ENCODE measurements around the gene KCNQ1.
A peak's percentile ranks its signal among the peaks of the same experiment; 100 is the strongest.

Gene KCNQ1

GRCh38 chr11:2574043-2574552 lies 129.3 kb downstream of the KCNQ1 start:
- DNase-seq, result peak; percentile 25

GRCh38 chr11:2574553-2575535 lies 130.0 kb downstream of the KCNQ1 start:
- peak; percentile 60 for DNase-seq

- peak; percentile 29 for DNase-seq
Observed at GRCh38 chr11:2575591-2576051, 130.8 kb downstream of the KCNQ1 start.

DNA sequence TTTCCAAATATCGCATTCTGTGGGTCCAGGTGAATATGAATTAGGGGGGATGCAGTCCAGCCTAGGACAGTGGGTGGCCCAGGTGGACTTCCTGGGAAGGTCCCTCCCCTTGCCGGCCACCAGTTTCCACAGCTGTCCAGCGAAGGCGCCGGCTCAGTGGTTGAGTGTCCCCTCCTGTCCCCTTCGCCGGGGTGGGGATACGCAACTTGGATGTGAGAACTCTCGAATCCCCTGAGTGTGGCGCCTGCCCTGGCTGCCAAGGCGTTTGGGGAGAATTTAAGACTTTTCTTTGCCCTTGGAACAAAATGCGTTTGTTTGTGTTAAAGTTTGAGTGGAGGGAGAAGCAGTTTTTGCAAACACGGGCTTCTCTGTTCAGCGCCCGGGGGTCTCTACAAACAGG lies 131.3 kb downstream of the KCNQ1 start:
- DNase-seq, result peak; percentile 25

- DNase-seq, result peak; percentile 26
Observed at GRCh38 chr11:2576549-2576948, 131.7 kb downstream of the KCNQ1 start.

- peak; percentile 30 for DNase-seq
Observed at GRCh38 chr11:2577031-2577990, 132.5 kb downstream of the KCNQ1 start.

GRCh38 chr11:2577991-2578928 lies 133.5 kb downstream of the KCNQ1 start:
- peak; percentile 33 for DNase-seq

DNA sequence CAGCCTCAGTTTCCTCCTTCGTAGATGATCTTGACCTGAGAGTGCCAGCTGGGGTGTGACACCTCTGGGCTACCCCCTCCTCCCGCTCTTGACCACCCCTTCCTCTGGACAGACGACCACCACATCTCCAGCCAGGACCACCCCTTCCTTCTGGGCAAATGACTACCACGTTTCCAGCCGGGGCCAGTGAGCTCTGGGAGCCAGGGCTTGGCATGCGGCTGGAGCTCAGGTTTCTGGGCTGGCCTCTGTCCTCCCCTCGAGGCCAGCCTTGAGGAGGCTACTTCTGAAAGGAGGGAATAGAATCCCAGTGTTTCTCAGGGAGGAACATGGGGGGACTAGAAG lies 134.1 kb downstream of the KCNQ1 start:
- DNase-seq, result no peak

DNA sequence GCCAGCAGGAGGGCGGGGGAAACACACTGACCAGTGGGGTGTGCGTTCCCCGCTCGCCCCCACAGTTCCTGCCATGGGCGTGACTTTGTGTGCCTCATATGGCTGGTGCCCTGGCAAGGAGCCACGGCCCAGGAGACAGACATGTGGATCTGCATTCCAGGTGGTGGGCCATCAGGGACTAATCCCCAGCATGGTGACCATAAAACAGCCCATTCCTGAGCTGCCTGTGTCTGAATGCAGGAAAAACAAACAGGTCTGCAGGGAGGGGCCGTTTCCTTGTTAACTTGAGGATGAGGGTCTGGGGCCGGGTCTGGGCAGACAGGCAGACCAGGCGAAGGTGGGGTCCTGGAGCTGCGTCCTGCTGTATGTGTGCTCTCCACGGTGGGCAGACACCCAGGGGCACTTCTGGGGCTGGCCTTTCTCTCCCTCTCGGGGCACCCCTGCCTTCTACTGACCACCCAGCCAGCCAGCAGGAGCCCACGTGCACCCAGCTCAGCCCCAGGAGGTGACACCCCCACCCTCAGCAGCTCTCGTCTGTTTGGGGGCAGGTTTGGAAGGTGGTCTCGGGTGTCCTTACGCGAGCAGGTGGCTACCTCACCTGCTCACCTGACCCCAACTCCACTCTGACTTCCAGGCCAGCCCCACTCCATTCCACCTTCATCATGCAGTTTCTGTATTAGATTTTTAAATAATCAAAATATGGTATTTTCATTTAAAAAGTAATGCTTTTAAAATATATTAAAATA lies 134.7 kb downstream of the KCNQ1 start:
- DNase-seq, result peak; percentile 37

DNA sequence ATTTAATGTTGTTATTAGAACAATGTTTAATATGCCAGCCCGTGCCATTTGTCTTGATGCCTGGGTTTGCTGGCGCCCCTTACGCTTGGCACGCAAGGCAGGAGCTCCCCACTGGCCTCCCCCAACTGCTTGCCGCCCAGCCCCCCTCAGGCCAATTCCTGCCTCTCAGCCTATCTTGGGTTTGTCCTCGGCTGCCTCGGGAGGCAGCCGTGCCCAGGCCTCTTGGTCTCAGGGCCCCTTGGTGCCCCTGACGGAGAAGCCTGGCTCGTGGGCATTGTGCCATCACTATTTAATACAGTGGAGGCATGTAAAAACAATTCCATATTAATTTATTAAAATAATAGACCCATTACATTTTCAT lies 135.2 kb downstream of the KCNQ1 start:
- no peak for DNase-seq

DNA sequence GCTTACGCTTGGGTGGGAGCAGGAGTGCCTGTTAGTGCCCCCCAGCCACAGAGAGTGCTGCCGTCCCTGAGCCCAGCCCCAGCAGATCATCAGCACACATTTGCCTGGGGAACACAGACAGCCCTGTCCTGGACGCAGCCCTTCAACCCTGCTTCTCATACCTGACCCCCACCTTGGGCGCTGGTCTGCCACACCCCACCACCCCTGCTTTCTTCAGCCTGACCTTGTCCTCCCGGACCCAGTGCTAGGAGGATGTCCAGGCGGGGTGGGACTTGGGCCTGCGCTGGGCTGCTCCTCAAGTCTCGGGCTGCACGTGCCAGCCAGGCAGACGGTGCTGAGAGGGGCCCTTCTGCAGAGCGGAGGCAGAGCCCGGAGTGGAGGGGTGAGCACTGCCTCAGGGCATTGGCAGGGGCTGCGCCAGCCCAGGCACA lies 135.8 kb downstream of the KCNQ1 start:
- DNase-seq, result no peak

- peak; percentile 26 for DNase-seq
Observed at GRCh38 chr11:2581151-2581930, 136.5 kb downstream of the KCNQ1 start.

DNA sequence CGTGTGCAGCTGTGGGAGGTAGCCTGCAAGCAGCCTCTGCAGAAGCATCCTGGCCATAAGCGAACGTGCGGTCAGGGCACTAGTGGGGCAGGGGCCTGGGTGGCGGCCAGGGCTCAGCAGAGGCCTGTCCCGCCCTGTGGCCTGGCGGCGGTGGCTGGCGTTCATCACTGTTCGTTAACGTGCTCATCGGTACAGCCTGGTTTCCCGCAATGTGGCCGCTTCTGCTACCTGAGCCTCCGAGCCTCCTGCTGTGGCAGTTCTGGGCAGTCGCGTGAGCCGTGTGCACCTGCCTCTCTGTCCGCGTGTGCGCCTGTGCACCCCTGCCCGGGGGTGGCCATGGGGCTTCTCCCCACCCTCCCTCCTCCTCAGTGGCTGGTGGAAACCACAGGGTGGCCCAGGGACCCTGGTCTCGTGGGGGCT lies 137.1 kb downstream of the KCNQ1 start:
- DNase-seq, result peak; percentile 20

DNA sequence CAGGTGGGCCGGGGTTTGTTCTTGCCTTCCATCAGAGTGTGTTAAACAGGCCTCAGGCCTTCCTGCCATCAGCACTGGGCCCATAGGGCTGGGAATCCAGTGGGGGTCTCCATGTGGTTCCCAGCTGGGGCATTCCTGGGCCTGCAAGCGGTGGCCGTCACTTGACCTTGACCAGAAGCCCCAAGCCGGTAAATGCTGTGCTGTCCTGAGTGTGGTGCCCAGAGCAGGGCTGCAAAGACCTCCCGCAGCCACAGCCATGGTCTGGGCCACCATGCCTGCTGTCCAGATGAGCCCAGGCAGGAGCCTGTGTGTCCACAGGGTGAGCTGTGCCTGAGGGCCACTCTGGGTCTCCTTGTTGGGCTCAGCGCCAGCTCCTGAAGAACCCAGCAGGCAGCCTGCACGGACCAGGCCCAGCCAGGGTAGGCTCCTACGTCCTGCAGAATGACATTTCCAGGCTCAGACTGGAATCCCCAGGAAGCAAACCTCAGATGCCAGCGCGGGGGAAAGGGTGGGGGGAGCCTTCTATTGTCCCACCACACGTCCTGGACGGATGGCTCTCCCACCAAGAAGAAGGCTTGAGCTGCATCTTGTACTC lies 137.6 kb downstream of the KCNQ1 start:
- DNase-seq, result peak; percentile 33

- DNase-seq, result no peak
Observed at GRCh38 chr11:2582946-2583604, 138.3 kb downstream of the KCNQ1 start.

DNA sequence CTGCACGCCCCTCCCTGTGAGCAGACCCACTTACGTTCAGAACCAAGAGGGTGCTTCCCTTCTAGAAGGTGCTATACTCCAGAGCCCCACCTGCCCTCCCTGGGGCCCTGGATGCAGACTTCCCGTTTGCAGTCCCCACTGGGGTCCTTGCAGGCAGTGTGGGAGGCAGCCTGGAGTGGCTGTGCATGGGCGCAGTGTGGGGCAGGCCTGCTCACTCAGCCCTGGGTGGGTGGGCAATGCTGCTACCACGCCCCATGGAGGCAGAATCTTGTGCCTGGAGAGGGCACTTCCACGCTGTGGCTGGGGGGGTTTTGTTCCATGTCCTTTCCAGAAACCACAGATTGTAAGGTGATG lies 138.8 kb downstream of the KCNQ1 start:
- DNase-seq, result peak; percentile 28

DNA sequence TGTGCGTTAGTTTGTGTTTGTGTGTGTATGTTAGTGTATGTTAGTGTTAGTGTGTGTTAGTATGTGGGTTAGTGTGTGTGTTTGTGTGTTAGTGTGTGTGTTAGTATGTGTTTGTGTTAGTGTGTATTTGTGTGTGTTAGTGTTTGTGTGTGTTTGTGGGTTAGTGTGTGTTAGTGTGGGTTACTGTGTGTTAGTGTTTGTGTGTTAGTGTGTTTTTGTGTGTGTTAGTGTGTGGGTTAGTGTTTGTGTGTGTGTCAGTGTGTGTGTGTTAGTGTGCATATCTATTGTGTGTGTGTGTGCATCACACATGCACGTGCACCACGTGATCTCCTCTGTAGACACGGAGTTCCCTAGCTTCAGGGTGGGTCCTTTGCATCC lies 139.6 kb downstream of the KCNQ1 start:
- DNase-seq, result no peak

GRCh38 chr11:2584812-2585565 lies 140.2 kb downstream of the KCNQ1 start:
- DNase-seq, result peak; percentile 23

All from left hindlimb (tissue), 1 donor.